ENCODE data around the gene DOC2A. TPM values are rescaled to one million over a fixed set of nuclear protein-coding genes. Genes with fewer than 3 reads are reported as not detected.
"Not testable (repeated sequence)": the region's sequence is repeated elsewhere in the genome, so short reads cannot be mapped to it uniquely, and the experiment has no call there.

DOC2A gene
- total RNA-seq, 1 donor, result not detected

- TF ChIP-seq CTCF (IDR thresholded peaks at IDR 0.05; ENCODE audit: insufficient read depth, low read length), result no peak
- no peak overlapping the region for H3K4me3 ChIP-seq (ENCODE audit: low read depth, low read length)
- peak; percentile 58 for DNase-seq (ENCODE audit: low read depth)
These were observed 40.7 kb upstream of the DOC2A start for GRCh38 chr16:30051518-30051917.

GRCh38 chr16:30049871-30050270, 39.0 kb upstream of the DOC2A start:
- no peak for DNase-seq (ENCODE audit: low read depth)
- TF ChIP-seq CTCF (IDR thresholded peaks at IDR 0.05; ENCODE audit: insufficient read depth, low read length), result no peak
- H3K4me3 ChIP-seq (ENCODE audit: low read depth, low read length), result no peak overlapping the region

- no peak overlapping the region for H3K4me3 ChIP-seq (ENCODE audit: low read depth, low read length)
- no peak for DNase-seq (ENCODE audit: low read depth)
These were observed 35.8 kb upstream of the DOC2A start for GRCh38 chr16:30046588-30046987.

GRCh38 chr16:30046178-30046577, 35.4 kb upstream of the DOC2A start:
- H3K4me3 ChIP-seq (ENCODE audit: low read depth, low read length), result no peak overlapping the region
- no peak for TF ChIP-seq CTCF (IDR thresholded peaks at IDR 0.05; ENCODE audit: insufficient read depth, low read length)

More at GRCh38 chr16:30046588-30046987, 35.8 kb upstream of the DOC2A start:
- no peak for TF ChIP-seq CTCF (IDR thresholded peaks at IDR 0.05; ENCODE audit: insufficient read depth, low read length)

GRCh38 chr16:30041841-30042240, 31.0 kb upstream of the DOC2A start:
- peak; percentile 31 for TF ChIP-seq CTCF (IDR thresholded peaks at IDR 0.05; ENCODE audit: insufficient read depth, low read length)
- peak; percentile 72 for DNase-seq (ENCODE audit: low read depth)
- no peak overlapping the region for H3K4me3 ChIP-seq (ENCODE audit: low read depth, low read length)

More at GRCh38 chr16:30046178-30046577, 35.4 kb upstream of the DOC2A start:
- no peak for DNase-seq (ENCODE audit: low read depth)

- DNase-seq (ENCODE audit: low read depth); H3K4me3 ChIP-seq (ENCODE audit: low read depth, low read length): not testable (repeated sequence)
These were observed 29.9 kb upstream of the DOC2A start for GRCh38 chr16:30040690-30041089.

GRCh38 chr16:30040221-30040620, 29.4 kb upstream of the DOC2A start:
- no peak for TF ChIP-seq CTCF (IDR thresholded peaks at IDR 0.05; ENCODE audit: insufficient read depth, low read length)
- DNase-seq (ENCODE audit: low read depth), result no peak
- no peak overlapping the region for H3K4me3 ChIP-seq (ENCODE audit: low read depth, low read length)

All from fibroblast of the aortic adventitia (primary cell).